GM12892 (cell line): ENCODE measurements around the gene NDUFB2.

Experiments used
- POLR2A ChIP-seq: IDR thresholded peaks from 2 replicates; pipeline ENCODE4 v1.6.1; 2011; ENCODE audit warnings: low read depth, low read length, control low read depth
- POLR2AphosphoS5 ChIP-seq: IDR thresholded peaks from 2 replicates; pipeline ENCODE4 v1.6.1; 2011; ENCODE audit warnings: low read depth, low read length, control low read depth

DNA sequence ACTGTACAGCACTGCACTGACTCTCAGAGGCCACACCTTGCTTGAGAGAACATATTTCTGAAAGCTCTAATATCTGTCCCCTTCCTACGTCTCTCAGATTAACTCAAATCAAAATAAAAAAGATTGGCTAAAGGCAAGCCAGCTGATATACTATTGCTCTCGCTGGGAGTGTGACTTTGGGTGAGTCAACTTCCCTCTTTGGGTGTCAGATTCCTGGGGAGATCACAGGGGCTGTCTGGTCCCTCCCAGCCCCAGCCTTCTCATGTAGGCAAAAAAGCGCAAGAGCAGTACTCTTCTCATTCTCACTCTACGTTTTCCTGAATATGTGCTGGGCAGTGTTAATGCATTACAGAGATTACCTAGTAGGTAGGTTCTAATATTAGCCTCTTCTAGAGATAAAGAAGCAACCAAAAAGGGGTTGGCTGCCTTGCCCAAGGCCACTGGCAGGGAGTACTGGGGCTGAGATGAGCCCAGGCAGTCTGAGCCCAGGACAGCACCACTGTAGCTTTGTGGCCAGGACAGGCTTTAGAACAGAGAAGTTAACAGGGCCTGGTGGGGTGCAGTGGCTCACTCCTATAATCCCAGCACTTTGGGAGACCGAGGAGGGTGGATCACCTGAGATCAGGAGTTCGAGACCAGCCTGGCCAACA lies 46.8 kb upstream of the NDUFB2 start:
- TF ChIP-seq POLR2A (no peak), POLR2AphosphoS5 (no peak)
